Stomach (tissue), 9 donors: ENCODE measurements around the gene BCAP29. TPM values are rescaled to one million over a fixed set of nuclear protein-coding genes. Genes with fewer than 3 reads are reported as not detected.

Experiments used
- DNase-seq, 2 donors: peaks; one replicate each; pipeline versions ENCODE4 v3.0.0 to v3.0.0-alpha.2; 2013 to 2019
- H3K27ac ChIP-seq, 5 donors: fragments of 200-600 bp in 4 of 5; sonication (generic) in 4 of 5; one replicate each; pipeline ENCODE4 v1.5.1; 2013 to 2019; ENCODE audit warnings: mild to moderate bottlenecking in 1 of 5, moderate library complexity in 1 of 5
- H3K27me3 ChIP-seq, 3 donors: fragments of 200-600 bp; sonication (generic); one replicate each; pipeline ENCODE4 v1.5.1; 2017 to 2019; ENCODE audit warnings: mixed run types in 1 of 3
- H3K36me3 ChIP-seq, 4 donors: fragments of 200-600 bp; sonication (generic); 1 replicate in 3 of 4; 2 replicates in 1 of 4; pipeline ENCODE4 v1.5.1; 2016 to 2019
- H3K4me1 ChIP-seq, 4 donors: fragments of 200-600 bp; sonication (generic); one replicate each; pipeline ENCODE4 v1.5.1; 2016 to 2019
- H3K4me3 ChIP-seq, 4 donors: fragments of 200-600 bp; sonication (generic) in 3 of 4; one replicate each; pipeline ENCODE4 v1.5.1; 2016 to 2019; ENCODE audit warnings: mild to moderate bottlenecking in 1 of 4
- H3K9me3 ChIP-seq, 4 donors: fragments of 200-600 bp; sonication (generic); one replicate each; pipeline ENCODE4 v1.5.1; 2016 to 2019
- EP300 ChIP-seq: sonication (generic); formaldehyde crosslinking; IDR thresholded peaks from one replicate; pipeline ENCODE4 v1.6.1; 2017; ENCODE audit warnings: antibody characterized with exemption
- POLR2A ChIP-seq, 4 donors: fragments of 450-650 bp; IDR thresholded peaks; one replicate each; pipeline ENCODE4 v1.6.1; 2016; ENCODE audit warnings: antibody characterized with exemption in 4 of 4, control low read depth in 2 of 4, mild to moderate bottlenecking in 1 of 4, moderate library complexity in 1 of 4
- POLR2AphosphoS5 ChIP-seq, 3 donors: sonication (generic); formaldehyde crosslinking; IDR thresholded peaks; one replicate each; pipeline ENCODE4 v1.6.1; 2016; ENCODE audit warnings: antibody characterized with exemption in 3 of 3
- WGBS, 5 donors: extraction: QIAGEN DNeasy Blood & Tissue Kit in 3 of 5; methylation state at CpG; one replicate each; pipeline versions ENCODE4 v1.1.5 to v1.1.7; 2013 to 2018; 5-methylcytosine and 5-hydroxymethylcytosine counted together
- intact Hi-C: fragments of 100-400 bp; cut with DNase I; formaldehyde crosslinking; loops from one replicate; pipeline ENCODE4 v1.15.1; 2023; ENCODE audit warnings: low total_unique reads
- polyA plus RNA-seq, 3 donors: library from polyadenylated mRNA; stranded (reverse); fragments of 200-250 nt; gene quantifications; one replicate each; pipeline ENCODE4 v1.2.3, GENCODE V29; 2013
- total RNA-seq, 5 donors: library from RNA; depleted of rRNA; stranded (reverse); fragments of >200 nt; gene quantifications; one replicate each; pipeline versions ENCODE4 v1.1.0 to v1.2.3, GENCODE V29; 2014 to 2016
- TF ChIP-seq, protein P1 (sequence below), 7 experiments: fragments of 450-650 bp in 4 of 7; fragments of 200-600 bp in 3 of 7; sonication (generic) in 3 of 7; IDR thresholded peaks; one replicate each; pipeline ENCODE4 v1.5.1; 2016 to 2019; ENCODE audit warnings: antibody characterized with exemption in 7 of 7, control low read depth in 2 of 7, mild to moderate bottlenecking in 1 of 7
- donor health status: healthy with polysubstance abuse.
- donor health status: Bipolar disorder and iron deficiency.
- donor health status: healthy.

The BCAP29 gene
- total and polyA plus RNA-seq, 8 donors = 26.1 to 73.1 (median 44.8) TPM

- Histone ChIP-seq H3K27me3 (no peaks in the 10 kb centered on the region), H3K9me3 (no peaks in the 10 kb centered on the region), H3K27ac (no peak overlapping the region), H3K36me3 (peaks cover 5 to 42% (median 31%) of the 10 kb centered on the region in 4 donors), H3K4me3 (no peak overlapping the region), H3K4me1 (peaks cover 11 to 31% (median 20%) of the 10 kb centered on the region in 4 donors)
- intact Hi-C loops = no loop called here
- no peak for DNase-seq
- WGBS, 5 donors = 75 to 92% (median 82%) methylated on average over 2 of the region's 2 CpGs
- TF ChIP-seq EP300 (no peak), POLR2A (IDR thresholded peaks at IDR 0.05) (no peak), POLR2AphosphoS5 (IDR thresholded peaks at IDR 0.05) (no peak)
- TF ChIP-seq, protein P1, sequence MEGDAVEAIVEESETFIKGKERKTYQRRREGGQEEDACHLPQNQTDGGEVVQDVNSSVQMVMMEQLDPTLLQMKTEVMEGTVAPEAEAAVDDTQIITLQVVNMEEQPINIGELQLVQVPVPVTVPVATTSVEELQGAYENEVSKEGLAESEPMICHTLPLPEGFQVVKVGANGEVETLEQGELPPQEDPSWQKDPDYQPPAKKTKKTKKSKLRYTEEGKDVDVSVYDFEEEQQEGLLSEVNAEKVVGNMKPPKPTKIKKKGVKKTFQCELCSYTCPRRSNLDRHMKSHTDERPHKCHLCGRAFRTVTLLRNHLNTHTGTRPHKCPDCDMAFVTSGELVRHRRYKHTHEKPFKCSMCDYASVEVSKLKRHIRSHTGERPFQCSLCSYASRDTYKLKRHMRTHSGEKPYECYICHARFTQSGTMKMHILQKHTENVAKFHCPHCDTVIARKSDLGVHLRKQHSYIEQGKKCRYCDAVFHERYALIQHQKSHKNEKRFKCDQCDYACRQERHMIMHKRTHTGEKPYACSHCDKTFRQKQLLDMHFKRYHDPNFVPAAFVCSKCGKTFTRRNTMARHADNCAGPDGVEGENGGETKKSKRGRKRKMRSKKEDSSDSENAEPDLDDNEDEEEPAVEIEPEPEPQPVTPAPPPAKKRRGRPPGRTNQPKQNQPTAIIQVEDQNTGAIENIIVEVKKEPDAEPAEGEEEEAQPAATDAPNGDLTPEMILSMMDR (IDR thresholded peaks at IDR 0.05) = no peak
These were observed 4.7 kb downstream of the BCAP29 start for GRCh38 chr7:107584716-107585115.

DNA sequence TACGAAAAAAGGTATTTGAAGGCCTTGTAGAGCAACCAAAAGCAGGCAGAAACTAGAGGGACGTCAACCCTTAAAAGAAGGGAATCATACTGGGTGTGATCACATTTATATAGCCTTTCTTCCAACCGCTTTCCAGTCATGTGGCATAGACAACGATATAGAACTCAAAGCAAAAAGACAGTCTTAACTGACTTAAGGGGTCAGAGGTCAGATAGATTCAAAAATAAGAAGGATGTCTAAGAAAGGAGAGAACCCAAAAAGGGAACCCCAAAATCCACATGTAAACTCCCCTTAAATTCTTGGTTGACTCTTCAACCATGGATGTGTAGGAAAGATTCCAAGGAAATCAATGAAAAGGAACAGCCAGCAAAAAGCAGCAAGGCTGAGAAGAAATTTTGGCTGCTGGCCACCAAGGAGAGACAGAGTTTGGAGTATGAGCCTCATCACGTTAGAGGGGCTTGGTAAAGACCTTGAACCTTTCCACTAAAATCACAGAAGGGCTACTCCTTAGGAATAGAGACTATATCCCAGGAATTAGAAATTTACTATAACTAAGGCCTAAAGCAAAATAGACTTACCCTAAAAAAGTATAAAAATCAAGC lies 8.6 kb downstream of the BCAP29 start:
- H3K9me3 ChIP-seq = no peaks in the 10 kb centered on the region
- no peak overlapping the region for H3K27ac ChIP-seq
- H3K36me3 ChIP-seq = peaks cover 5 to 44% (median 31%) of the 10 kb centered on the region in 4 donors
- 91 to 98% (median 92%) methylated on average over 5 of the region's 5 CpGs for WGBS, 5 donors
- no peak for DNase-seq
- no peak overlapping the region for H3K4me3 ChIP-seq
- TF ChIP-seq POLR2A (IDR thresholded peaks at IDR 0.05) = no peak
- TF ChIP-seq EP300 = no peak
- no peak for TF ChIP-seq POLR2AphosphoS5 (IDR thresholded peaks at IDR 0.05)
- TF ChIP-seq, protein P1 (IDR thresholded peaks at IDR 0.05) = no peak
- H3K27me3 ChIP-seq = no peaks in the 10 kb centered on the region
- intact Hi-C loops = no loop called here
- peaks cover 0 to 18% (median 9%) of the 10 kb centered on the region in 4 donors for H3K4me1 ChIP-seq

GRCh38 chr7:107591421-107591820 lies 11.4 kb downstream of the BCAP29 start:
- intact Hi-C loops = no loop called here
- 28 to 61% (median 40%) methylated on average over 3 of the region's 3 CpGs for WGBS, 5 donors
- DNase-seq = peak in 1 of 2 donors; percentile 14
- peaks cover 4 to 36% (median 25%) of the 10 kb centered on the region in 4 donors for H3K36me3 ChIP-seq
- no peaks in the 10 kb centered on the region for H3K9me3 ChIP-seq
- TF ChIP-seq POLR2AphosphoS5 (IDR thresholded peaks at IDR 0.05) = no peak
- TF ChIP-seq EP300 = no peak
- TF ChIP-seq POLR2A (IDR thresholded peaks at IDR 0.05) = no peak
- peaks cover 0 to 27% (median 15%) of the 10 kb centered on the region in 4 donors for H3K4me1 ChIP-seq
- peak overlapping the region in 3 of 5 donors; percentile 8 to 24 (median 21) for H3K27ac ChIP-seq
- H3K27me3 ChIP-seq = no peaks in the 10 kb centered on the region
- no peak overlapping the region for H3K4me3 ChIP-seq

DNA sequence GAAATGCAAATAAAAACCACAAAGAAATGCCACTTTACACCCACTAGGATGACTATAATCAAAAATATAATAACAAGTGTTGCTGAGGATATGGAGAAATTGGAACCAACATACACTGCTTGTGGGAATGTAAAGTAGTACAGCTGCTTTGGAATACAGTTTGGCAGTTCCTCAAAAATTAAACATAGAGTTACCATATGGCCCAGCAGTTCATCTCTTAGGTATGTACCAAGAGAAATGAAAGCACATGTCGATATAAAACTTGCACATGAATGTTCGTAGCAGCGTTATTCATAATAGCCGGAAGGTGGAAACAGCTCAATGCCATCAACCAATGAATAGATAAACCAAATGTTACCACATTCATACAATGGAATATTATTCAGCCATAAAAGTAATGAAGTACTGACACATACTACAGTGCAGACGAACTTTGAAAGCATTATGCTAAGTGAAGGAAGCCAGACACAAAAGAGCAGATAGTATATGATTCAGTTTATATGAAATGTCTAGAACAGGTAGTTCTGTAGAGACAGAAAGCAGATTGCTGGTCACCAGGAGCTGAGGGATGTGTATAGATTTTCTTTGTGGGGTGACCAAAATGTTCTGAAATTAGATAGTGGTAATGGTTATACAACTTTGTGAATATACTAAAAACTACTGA lies 12.4 kb downstream of the BCAP29 start:
- peaks cover 0 to 27% (median 13%) of the 10 kb centered on the region in 4 donors for H3K4me1 ChIP-seq
- H3K27ac ChIP-seq = no peak overlapping the region
- TF ChIP-seq POLR2A (IDR thresholded peaks at IDR 0.05) (no peak), POLR2AphosphoS5 (IDR thresholded peaks at IDR 0.05) (no peak), EP300 (no peak)
- TF ChIP-seq, protein P1 (IDR thresholded peaks at IDR 0.05) = no peak
- intact Hi-C loops = no loop called here
- no peak for DNase-seq
- 87 to 98% (median 97%) methylated on average over 5 of the region's 5 CpGs for WGBS, 5 donors
- no peaks in the 10 kb centered on the region for H3K9me3 ChIP-seq
- peaks cover 4 to 35% (median 30%) of the 10 kb centered on the region in 4 donors for H3K36me3 ChIP-seq
- H3K27me3 ChIP-seq = no peaks in the 10 kb centered on the region
- no peak overlapping the region for H3K4me3 ChIP-seq
